PC-3 (cell line): ENCODE measurements around the gene GPRIN1.

Source experiments
- EZH2 ChIP-seq: fragments of 300-600 bp; sonication (generic); IDR thresholded peaks from one replicate; pipeline ENCODE4 v1.6.1; 2017; ENCODE audit warnings: antibody characterized with exemption, mild to moderate bottlenecking, low read length; ENCODE audit not compliant: unreplicated experiment
- EZH2phosphoT487 ChIP-seq: fragments of 300-600 bp; sonication (generic); IDR thresholded peaks from 2 replicates; pipeline ENCODE4 v1.6.1; 2018; ENCODE audit warnings: mild to moderate bottlenecking, antibody characterized with exemption, low read length, borderline replicate concordance
- TF ChIP-seq, protein P1 (sequence below): fragments of 300-600 bp; sonication (generic); conservative IDR thresholded peaks from 2 replicates; pipeline ENCODE4 v1.5.1; 2017; ENCODE audit warnings: antibody characterized with exemption, low read depth, mild to moderate bottlenecking, low read length

GRCh38 chr5:176616511-176616910 lies 6.6 kb upstream of the GPRIN1 start:
- TF ChIP-seq, protein P1, sequence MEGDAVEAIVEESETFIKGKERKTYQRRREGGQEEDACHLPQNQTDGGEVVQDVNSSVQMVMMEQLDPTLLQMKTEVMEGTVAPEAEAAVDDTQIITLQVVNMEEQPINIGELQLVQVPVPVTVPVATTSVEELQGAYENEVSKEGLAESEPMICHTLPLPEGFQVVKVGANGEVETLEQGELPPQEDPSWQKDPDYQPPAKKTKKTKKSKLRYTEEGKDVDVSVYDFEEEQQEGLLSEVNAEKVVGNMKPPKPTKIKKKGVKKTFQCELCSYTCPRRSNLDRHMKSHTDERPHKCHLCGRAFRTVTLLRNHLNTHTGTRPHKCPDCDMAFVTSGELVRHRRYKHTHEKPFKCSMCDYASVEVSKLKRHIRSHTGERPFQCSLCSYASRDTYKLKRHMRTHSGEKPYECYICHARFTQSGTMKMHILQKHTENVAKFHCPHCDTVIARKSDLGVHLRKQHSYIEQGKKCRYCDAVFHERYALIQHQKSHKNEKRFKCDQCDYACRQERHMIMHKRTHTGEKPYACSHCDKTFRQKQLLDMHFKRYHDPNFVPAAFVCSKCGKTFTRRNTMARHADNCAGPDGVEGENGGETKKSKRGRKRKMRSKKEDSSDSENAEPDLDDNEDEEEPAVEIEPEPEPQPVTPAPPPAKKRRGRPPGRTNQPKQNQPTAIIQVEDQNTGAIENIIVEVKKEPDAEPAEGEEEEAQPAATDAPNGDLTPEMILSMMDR, result no peak
- TF ChIP-seq EZH2 (no peak), EZH2phosphoT487 (no peak)
